K562 (cell line): Measurements from ENCODE around the gene TESK2. TPM values are rescaled to one million over a fixed set of nuclear protein-coding genes. Genes with fewer than 3 reads are reported as not detected.

Source experiments
- CBX3 ChIP-seq, 2 experiments: IDR thresholded peaks; 1 replicate in 1 of 2; 2 replicates in 1 of 2; pipeline ENCODE4 v1.6.1; 2012; ENCODE audit warnings: inconsistent platforms in 2 of 2, low read length in 2 of 2, borderline replicate concordance in 1 of 2, control low read depth in 1 of 2
- E2F5 ChIP-seq: sonication (generic); formaldehyde crosslinking; IDR thresholded peaks from 2 replicates; pipeline ENCODE4 v1.8.0; 2022; ENCODE audit warnings: mild to moderate bottlenecking, missing genetic modification reagents
- GATAD2B ChIP-seq: fragments of 450-650 bp; IDR thresholded peaks from 2 replicates; pipeline ENCODE4 v1.6.1; 2017; ENCODE audit warnings: mild to moderate bottlenecking, borderline replicate concordance
- HDAC1 ChIP-seq, 2 experiments: fragments of 450-650 bp; IDR thresholded peaks; 2 replicates each; pipeline ENCODE4 v1.6.1; 2016 to 2017; ENCODE audit warnings: inconsistent platforms in 1 of 2, mild to moderate bottlenecking in 1 of 2, moderate library complexity in 1 of 2
- HEY1 ChIP-seq: fragments of 250-450 bp; sonication (Bioruptor Pico); IDR thresholded peaks from 2 replicates; pipeline ENCODE4 v1.5.0; 2020; ENCODE audit warnings: mild to moderate bottlenecking, moderate library complexity, borderline replicate concordance
- KLF16 ChIP-seq: IDR thresholded peaks from 2 replicates; pipeline ENCODE4 v1.6.1; 2016; ENCODE audit warnings: antibody characterized with exemption
- MBD1 ChIP-seq: fragments of 250-450 bp; sonication (Bioruptor Pico); IDR thresholded peaks from 2 replicates; pipeline ENCODE4 v1.8.0; 2022; ENCODE audit warnings: inconsistent platforms
- MEF2D ChIP-seq: conservative IDR thresholded peaks from 2 replicates; pipeline ENCODE4 v1.6.1; 2016; ENCODE audit warnings: low read depth, missing genetic modification characterization, missing compliant biosample characterization
- NBN ChIP-seq: fragments of 450-650 bp; IDR thresholded peaks from 2 replicates; pipeline ENCODE4 v1.6.1; 2016; ENCODE audit warnings: low read depth, mild to moderate bottlenecking
- POLR2A ChIP-seq: fragments of 450-650 bp; conservative IDR thresholded peaks from 2 replicates; pipeline ENCODE4 v1.6.1; 2016
- RAD51 ChIP-seq: fragments of 450-650 bp; IDR thresholded peaks from 2 replicates; pipeline ENCODE4 v1.7.1; 2016; ENCODE audit warnings: low read depth, mild to moderate bottlenecking, borderline replicate concordance
- RBM17 ChIP-seq: fragments of 200-400 bp; formaldehyde crosslinking; IDR thresholded peaks from 2 replicates; pipeline ENCODE4 v1.6.1; 2017; ENCODE audit warnings: low read depth, mild to moderate bottlenecking, low read length, borderline replicate concordance
- SAP30 ChIP-seq: fragments of 200-600 bp; sonication (generic); IDR thresholded peaks from 2 replicates; pipeline ENCODE4 v1.6.1; 2012; ENCODE audit warnings: borderline replicate concordance, low read depth, mild to moderate bottlenecking, moderate library complexity, low read length, control low read depth, inconsistent platforms; ENCODE audit not compliant: insufficient read depth, poor library complexity, severe bottlenecking
- SMARCA4 ChIP-seq: fragments of 450-650 bp; IDR thresholded peaks from 2 replicates; pipeline ENCODE4 v1.6.1; 2016
- SUPT5H ChIP-seq: fragments of 450-650 bp; IDR thresholded peaks from 2 replicates; pipeline ENCODE4 v1.6.1; 2016
- TEAD2 ChIP-seq: fragments of 450-650 bp; IDR thresholded peaks from 2 replicates; pipeline ENCODE4 v1.6.1; 2016; ENCODE audit warnings: missing genetic modification characterization, control low read depth, missing compliant biosample characterization
- TFAM ChIP-seq: fragments of 250-450 bp; sonication (Bioruptor Pico); conservative IDR thresholded peaks from 2 replicates; pipeline ENCODE4 v1.5.0; 2021; ENCODE audit warnings: mild to moderate bottlenecking, moderate library complexity
- ZBTB33 ChIP-seq: sonication (generic); formaldehyde crosslinking; IDR thresholded peaks from 2 replicates; pipeline ENCODE4 v1.8.1; 2023; ENCODE audit warnings: mild to moderate bottlenecking, missing genetic modification reagents
- ZNF124 ChIP-seq: sonication (generic); formaldehyde crosslinking; IDR thresholded peaks from 2 replicates; pipeline ENCODE4 v1.8.1; 2022; ENCODE audit warnings: missing genetic modification reagents
- ZNF274 ChIP-seq: IDR thresholded peaks from 2 replicates; pipeline ENCODE4 v1.6.1; 2011; ENCODE audit warnings: low read depth, mild to moderate bottlenecking, low read length, moderate library complexity, borderline replicate concordance
- ZNF324 ChIP-seq: fragments of 250-450 bp; sonication (Bioruptor Pico); IDR thresholded peaks from 2 replicates; pipeline ENCODE4 v1.4.0; 2020; ENCODE audit warnings: mild to moderate bottlenecking
- ZNF551 ChIP-seq: fragments of 250-450 bp; sonication (Bioruptor Pico); IDR thresholded peaks from 2 replicates; pipeline ENCODE4 v1.5.0; 2021; ENCODE audit warnings: mild to moderate bottlenecking, moderate library complexity
- ZNF561 ChIP-seq: fragments of 450-650 bp; formaldehyde crosslinking; conservative IDR thresholded peaks from 2 replicates; pipeline ENCODE4 v1.4.0; 2020; ENCODE audit warnings: mild to moderate bottlenecking, moderate library complexity
- ZNF589 ChIP-seq: fragments of 200-800 bp; sonication (Bioruptor generic); IDR thresholded peaks from 2 replicates; pipeline ENCODE4 v1.6.1; 2016; ENCODE audit warnings: low read depth, missing genetic modification characterization, missing compliant biosample characterization
- polyA plus RNA-seq, 8 experiments: library from polyadenylated mRNA; depleted of rRNA in 4 of 8; stranded (reverse) in 5 of 8; unstranded in 3 of 8; fragments of >200 nt; fragmentation: Nextera tagmentation in 2 of 8; fragmentation: Illumina TruSeq in 1 of 8; extraction: Ambion mirVana in 2 of 8; extraction: Trizol in 1 of 8; gene quantifications; 2 replicates each; pipeline versions ENCODE4 v1.2.1 to v1.2.3, GENCODE V29; 2011 to 2014; ENCODE audit warnings: inconsistent platforms in 1 of 8, missing spikeins in 1 of 8
- total RNA-seq, 7 experiments: library from RNA; depleted of rRNA in 6 of 7; stranded (reverse); fragments of >200 nt in 6 of 7; fragmentation: Illumina TruSeq in 2 of 7; extraction: Trizol in 2 of 7; gene quantifications; 2 replicates each; pipeline versions ENCODE4 v1.2.1 to v1.2.3, GENCODE V29; 2011 to 2021; ENCODE audit warnings: low replicate concordance in 1 of 7

TESK2 gene
- total and polyA plus RNA-seq, 9 of the 15 experiments (the other 6 are each of a cell fraction or from before 2014, with no cell fraction given): 1.6 to 5.3 (median 3.7) TPM

GRCh38 chr1:45339789-45340558 is 151.0 kb downstream of the TESK2 start, which contains the start of the genes MUTYH and TOE1 (continued):
- TF ChIP-seq CBX3 (IDR thresholded peaks at IDR 0.05; ENCODE audit: borderline replicate concordance in 1 of 2, low read length in 2 of 2) (no peak; a peak in 1 of 3 replicates), ZNF589 (CRISPR knock-in tag) (no peak), POLR2A (peak; percentile 99), GATAD2B (no peak), RBM17 (no peak), ZNF324 (CRISPR knock-in tag) (no peak), MBD1 (CRISPR knock-in tag) (no peak), E2F5 (CRISPR knock-in tag) (peak; percentile 76; the same call in 1 of the 2 replicates), TFAM (CRISPR knock-in tag) (no peak), HDAC1 (IDR thresholded peaks at IDR 0.05) (peak in 1 of 2 experiments; percentile 82; a peak in 1 of 4 replicates), SAP30 (peak; percentile 93), RAD51 (no peak), MEF2D (tag) (no peak), SUPT5H (peak; percentile 99), SMARCA4 (peak; percentile 69), ZNF561 (CRISPR knock-in tag) (no peak), ZNF274 (no peak), HEY1 (CRISPR knock-in tag) (no peak), ZBTB33 (CRISPR knock-in tag) (peak; percentile 78), NBN (no peak; the same call in 1 of the 2 replicates), ZNF124 (CRISPR knock-in tag) (no peak), ZNF551 (CRISPR knock-in tag) (no peak), KLF16 (no peak), TEAD2 (tag) (no peak)
